HG02970 (cell line): ENCODE measurements around the gene CA4.

Source experiments
- ATAC-seq: cut with Tn5 transposase; IDR thresholded peaks from one replicate; pipeline ENCODE4 v1.9.1; 2021; ENCODE audit warnings: mild to moderate bottlenecking, moderate library complexity, moderate number of reproducible peaks; ENCODE audit not compliant: unreplicated experiment, low FRiP score

CA4 gene

DNA sequence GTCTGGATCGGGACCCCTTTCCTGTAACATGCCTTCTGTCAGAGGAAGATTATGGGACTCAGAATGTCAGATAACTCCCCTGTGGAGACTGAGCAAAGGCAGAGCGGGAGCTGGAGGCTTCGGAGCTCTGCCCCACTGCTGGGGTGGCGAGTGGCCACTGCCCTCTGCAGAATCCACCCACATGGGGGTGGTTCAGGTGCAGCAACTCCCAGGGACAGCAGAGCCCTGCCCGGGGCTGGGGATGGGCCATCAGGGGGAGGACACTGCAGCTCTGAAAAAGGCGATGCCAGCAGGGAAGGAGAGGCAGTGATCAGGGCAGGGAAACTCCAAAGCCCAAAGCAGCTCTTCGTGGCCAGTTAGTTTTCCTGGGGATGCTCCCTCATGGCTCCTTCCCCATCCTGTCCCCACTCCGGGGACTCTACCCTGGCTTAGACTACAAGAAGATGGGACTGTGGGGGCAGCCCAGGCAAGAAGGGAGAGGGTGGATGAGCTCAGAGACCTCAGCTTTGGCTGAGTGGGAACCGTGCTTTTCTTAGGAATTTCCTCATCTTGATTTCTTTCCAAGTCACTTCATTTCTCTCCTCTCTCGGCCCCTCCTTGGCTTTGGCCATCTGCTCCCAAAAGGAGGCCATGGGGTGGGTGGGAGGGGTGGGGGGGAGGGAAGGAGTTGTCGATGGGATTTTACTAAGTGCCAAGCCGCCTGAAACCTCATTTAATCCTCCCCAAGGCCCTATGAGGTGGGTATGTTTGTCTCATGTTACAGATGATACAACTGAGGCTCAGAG lies 4.0 kb downstream of the CA4 start:
- no peak for ATAC-seq

DNA sequence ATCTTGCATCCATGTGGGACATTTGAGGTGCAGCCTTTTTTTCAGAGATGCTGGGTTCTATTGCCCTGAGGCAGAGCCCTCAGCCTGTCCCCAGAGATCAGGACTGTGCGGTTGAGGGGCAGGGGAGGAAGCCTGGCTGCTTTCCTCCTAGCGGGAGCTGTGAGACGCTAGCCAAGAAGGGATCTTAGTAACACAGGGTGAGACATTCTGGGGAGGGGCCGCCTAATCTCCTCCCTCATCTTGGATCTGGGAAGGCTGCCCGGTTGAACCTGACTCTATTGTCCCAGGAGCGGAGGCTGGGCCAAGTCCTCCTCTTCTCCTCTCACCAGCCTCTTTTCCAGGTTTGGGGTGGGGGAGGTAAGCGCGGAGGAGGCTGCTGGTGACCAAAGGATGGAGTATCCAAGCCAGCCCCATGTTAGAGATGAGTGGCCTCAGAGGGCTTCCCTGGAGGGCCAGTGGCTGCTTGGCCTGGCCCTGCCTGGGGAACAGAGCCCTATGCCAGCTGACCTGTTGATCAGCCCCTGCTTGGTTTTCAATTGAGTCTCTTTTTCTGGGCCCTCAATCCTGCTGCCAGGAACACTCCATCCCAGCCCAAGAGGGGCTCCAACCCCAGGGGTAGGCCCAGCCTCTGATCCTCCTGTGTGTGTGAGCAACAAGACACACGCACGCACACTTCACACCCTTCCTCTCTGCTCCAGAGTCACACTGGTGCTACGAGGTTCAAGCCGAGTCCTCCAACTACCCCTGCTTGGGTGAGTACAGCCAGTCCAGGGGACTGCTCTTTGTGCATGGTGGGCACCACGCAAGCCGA lies 5.0 kb downstream of the CA4 start:
- ATAC-seq, result no peak

DNA sequence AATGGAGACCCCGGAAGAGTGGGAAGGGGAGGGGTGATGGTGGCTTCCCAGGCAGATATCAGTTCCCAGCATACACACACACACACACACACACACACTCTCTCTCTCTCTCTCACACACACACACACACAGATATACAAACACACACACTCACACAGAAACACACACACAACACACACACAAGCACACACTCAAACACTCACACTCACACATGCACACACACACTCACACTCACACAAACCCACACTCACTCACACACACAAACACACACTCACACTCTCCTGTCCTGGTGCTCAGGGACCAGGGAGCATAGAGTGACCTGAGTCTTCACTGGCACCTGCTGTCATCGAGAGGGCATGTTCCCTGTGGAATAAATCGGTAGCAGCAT lies 5.6 kb downstream of the CA4 start:
- no peak for ATAC-seq

DNA sequence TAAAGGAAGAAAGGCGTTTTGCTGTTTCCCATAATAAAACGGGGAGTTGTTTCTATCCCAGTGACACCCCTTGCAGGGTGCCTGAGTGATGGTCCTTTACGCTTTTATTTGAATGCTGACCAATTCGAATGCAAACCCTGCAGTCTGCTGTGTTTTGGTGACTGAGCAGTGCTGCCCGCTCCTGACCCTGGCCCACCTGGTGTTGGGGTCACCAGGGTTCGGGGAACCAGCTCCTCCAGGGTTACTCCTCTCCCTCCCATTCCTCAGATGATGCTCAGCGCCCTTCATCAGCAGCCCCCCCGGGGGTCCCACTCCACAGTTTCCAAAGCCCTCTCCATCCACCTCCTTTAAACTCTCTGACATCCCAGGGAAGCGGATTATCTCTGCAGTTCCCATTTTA lies 6.0 kb downstream of the CA4 start:
- no peak for ATAC-seq

DNA sequence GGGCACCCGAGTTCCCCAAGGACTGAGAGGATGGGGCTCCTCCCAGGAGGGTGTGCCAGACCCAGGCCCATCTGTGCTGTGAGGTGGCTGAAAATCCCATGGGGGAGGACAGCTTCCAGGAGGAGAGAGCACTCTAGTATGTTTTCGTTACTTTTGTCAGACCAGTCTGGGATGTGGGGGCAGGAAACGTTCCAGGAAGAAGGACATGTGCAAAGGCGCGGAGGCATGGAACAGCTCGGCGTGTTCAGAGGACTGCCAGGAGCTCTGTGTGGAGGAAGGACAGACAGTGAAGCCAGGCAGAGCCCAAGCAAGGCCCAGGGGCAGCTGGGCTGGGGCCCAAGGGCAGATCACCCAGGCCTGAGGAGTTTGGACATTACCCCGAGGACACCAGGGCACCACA lies 7.0 kb downstream of the CA4 start:
- ATAC-seq, result no peak

DNA sequence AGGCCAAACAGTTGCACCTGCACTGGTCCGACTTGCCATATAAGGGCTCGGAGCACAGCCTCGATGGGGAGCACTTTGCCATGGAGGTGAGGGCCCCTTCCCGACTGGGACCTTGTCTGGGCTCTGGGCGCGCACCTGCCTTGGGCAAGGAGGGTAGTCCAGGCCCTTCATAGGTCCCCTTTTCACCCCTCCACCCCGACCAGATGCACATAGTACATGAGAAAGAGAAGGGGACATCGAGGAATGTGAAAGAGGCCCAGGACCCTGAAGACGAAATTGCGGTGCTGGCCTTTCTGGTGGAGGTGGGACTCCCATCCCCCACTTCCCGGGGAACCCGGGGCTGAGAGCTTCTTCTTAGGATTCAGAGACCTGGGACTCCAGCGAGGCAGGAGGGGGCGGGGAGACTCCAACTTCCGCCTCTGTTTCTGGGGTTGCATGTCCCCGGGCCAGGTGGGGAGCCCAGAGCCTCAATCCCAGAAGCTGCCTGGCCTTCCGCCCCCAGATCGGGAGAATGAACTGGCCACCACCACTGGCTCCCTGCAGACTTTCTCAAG lies 7.8 kb downstream of the CA4 start:
- no peak for ATAC-seq

DNA sequence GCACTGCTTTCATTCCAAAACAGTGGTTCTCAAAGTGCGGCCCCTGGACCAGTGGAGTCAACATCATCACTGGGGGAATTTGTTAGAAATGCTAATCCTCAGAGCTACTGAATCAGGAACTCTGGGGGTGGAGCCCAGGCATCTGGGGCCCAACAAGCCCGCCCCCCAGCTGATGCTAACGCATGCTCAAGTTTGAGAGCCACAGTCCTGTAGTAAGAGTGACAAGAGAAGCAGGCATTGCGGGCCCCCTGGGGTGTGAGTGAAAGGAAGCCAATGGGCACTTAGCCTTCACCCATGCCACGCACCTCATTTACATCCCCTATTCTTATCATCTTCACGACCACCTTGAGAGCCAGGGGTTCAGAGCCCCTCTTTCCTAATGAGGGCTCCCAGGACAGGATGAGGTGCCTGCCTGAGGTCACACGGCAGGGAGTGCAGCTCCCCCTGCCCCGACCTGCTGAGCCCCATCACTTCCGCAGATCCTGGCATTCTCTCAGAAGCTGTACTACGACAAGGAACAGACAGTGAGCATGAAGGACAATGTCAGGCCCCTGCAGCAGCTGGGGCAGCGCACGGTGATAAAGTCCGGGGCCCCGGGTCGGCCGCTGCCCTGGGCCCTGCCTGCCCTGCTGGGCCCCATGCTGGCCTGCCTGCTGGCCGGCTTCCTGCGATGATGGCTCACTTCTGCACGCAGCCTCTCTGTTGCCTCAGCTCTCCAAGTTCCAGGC lies 9.1 kb downstream of the CA4 start:
- no peak for ATAC-seq

DNA sequence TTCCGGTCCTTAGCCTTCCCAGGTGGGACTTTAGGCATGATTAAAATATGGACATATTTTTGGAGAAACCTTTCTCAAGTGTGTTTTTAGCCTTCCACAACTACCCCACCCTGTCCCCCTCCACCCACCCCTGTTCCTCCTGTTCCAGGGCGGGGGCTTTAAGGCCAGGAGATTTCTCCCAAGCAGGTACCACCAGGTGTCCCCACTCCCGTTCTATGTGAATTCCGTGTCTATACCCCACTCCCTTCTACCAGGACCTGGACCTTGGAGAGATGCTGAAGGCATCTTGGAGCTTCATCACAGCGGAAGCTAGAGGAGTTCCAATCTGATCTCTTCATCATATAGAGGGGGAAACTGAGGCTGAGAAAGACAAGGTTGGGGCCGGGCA lies 9.7 kb downstream of the CA4 start:
- no peak for ATAC-seq

DNA sequence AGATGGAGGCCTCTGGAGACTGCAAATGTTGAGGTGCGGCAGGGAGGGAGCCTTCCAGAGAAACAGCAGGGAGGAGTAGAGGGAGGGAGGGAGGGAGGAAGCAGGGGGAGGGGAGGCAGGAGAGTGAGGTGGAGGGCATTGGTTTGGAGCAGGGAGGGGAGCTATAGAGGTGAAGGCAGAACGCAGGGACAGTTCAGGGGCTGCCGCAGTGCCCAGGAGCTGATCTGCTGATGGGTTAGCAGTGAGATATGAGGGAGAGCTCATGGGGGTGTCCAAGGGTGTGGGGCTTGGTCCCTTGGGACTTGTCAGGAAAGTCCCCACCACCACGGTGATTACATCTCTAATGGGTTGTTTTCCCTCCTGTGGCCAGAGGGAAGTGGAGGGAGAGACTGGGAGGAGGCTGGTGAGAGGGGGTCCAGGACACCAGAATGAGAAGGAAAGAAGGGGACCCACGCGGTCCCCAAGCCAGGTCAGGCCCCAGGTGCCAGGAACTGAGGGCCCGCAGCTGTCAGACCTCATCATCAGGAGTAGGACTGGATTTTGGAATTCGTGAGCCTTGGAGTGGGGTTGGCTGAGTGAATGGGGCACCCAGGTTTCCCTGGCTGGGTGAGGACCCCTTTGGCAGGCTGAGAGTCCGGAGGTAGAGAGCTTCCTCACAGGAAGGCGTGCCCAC lies 11.2 kb downstream of the CA4 start:
- ATAC-seq, result no peak

DNA sequence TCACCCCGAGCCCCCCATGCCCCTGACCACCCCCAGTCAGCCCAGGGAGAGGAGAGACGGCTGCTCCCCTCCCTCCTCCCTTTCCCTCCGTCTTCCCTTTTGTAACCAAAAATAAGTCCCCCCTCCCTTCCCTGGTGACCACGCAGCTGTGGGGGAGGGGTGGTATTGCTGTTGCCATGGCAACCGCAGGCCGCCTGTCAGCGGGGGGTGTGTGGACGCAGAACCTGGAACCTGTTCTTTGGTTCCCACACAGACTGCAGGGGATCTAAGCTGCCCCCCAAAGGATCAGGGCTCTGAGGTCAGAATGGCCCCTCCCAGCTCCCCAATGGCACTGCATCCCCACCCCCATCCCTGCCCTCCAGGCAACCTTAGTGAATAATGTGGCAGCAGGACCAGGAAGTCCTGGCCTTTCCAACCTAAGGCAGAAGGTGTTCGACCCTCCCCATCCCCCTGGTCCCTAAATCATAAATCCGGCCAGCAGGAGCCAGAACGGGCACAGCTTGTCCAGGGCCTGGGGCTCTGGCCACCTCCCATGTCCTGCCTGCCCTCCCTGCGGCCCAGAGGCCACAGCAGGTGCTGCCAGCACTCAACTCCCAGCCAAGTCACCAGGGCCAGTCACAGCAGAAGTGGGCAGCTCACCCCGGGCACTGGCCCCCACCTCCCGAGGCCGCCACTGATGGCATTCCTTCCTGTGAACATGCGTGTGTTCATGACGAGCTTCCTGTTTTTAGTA lies 12.0 kb downstream of the CA4 start:
- ATAC-seq, result no peak

DNA sequence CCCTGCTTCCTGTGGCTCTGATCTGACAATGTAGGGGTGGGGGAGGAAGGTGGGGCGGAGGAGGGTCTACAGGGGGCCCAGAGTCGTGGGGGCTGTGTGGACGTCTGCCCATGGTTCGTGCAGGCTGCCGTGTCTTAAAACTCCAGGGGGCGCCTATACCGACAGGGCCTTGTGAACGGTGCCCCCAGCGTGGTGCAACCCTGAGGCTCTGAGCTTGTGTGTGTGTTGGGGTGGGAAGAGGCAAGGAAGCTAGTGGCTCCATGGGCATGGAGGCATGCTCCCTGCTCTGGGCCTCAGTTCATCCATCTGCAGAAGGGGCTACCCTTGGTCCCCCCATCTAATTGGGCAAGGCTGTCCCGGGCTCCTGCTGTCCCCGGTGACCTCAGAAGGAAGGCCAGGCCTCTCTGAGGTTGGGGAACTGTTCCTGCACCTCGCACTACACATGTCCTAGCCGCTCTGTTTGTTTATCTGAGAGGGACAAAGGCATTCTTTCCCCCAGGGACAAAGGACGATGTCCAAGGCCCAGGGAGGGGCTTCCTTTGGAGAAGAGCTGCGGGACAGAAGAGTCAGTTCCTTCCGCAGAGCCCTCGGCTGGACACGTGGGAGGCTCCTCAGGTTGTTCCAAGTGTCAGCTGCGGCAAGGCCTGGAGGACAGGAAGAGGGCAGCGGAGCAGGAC lies 13.5 kb downstream of the CA4 start:
- ATAC-seq, result no peak

DNA sequence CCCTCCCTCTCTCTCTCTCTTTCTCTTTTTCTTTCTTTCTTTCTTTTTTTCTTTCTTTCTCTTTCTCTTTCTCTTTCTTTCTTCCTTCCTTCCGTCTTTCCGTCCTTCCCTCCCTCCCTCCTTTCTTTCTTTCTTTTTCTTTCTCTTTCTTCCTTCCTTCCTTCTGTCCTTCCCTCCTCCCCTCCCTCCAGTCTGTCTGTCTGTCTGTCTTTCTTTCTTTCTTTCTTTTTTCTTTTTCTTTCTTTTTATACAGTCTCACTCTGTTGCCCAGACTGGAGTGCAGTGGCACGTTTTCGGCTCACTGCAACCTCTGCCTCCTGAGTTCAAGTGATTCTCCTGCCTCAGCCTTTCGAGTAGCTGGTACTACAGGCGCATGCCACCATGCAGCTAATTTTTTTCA lies 14.4 kb downstream of the CA4 start:
- ATAC-seq, result no peak

DNA sequence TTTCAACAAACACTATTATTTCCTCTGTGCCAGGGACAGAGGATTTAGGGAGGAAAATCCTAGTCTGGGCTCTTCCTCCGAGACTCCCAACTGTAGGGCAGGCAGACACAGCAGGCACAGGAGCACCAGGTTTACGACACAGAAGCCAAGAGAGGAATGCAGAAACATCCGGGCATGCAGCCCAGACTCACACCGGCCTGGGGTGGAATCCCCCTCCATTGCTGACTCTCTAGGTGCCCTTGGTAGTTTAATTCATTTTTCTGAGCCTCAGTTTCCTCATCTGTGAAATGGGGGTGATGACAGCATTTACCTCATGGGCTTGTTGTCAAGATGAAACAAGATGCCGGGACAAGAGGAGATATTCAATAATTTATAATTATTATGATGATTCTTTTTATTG lies 14.9 kb downstream of the CA4 start:
- ATAC-seq, result no peak

DNA sequence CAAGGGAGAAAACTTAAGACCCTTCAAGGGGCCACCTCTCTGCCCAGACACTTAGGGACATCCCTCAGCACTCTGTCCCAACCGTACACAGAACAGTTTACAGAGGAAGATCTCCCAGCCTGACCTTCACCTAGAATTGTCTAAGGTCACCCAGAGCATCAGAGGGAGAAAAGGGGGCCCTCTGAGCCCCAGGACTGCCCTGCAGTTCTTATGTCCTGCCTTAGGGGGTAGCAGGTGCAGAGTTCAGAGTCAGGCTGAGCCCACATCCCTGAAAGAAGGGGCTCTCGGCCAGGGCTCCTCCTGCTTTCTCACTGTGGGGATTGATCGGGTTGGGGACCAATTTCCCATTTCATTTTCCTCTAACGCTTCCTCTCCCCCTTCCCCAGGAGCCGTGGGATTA lies 15.4 kb downstream of the CA4 start:
- ATAC-seq, result no peak

DNA sequence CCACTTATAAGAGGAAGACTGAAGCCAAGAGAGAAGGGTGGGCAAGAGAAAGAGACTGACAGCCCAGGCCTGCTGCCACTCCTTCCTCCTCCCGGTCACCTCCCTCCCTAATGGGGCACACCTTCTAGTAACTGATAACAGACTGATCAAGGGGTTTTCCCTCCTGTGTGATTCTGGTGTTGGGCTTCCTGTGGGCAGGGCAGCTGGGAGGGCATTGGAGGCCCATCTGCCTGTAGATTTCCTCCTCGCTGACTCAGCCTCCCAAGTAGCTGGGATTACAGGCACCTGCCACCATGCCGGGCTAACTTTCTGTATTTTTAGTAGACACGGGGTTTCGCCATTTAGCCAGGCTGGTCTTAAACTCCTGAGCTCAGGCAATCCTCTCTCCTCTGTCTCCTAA lies 16.2 kb downstream of the CA4 start:
- ATAC-seq, result no peak

DNA sequence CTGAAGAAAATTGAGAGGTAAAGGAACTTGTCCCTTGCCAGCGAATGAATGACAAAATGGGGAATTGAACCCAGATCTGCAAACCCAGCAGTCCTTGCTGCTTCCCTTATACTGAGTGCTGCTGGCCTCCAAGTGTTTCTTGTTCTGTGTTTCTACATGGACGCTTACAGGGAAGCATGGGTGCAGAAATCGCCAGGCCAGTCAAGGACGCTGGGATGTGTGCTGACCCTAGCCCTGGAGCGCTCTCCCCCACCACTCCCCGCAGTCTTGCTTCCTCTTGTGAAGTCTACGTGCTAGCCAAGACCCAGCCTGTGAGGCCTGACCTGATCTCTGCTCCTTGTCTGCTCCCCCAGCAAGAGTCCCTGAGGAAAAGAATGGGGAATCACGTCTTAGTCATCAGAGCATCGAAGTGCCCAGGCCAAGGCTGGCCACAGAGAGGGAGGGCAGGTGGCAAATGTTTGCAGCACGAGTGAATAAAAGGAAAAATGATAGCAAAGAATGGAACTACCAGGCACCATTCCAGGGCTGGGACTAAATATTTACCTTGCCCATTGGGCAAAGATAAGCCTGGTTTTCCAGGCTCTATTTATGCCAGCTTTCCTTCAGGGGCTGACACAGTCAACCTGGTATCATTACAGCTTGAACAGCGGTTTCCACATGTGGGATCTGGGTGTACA lies 17.4 kb downstream of the CA4 start:
- no peak for ATAC-seq

DNA sequence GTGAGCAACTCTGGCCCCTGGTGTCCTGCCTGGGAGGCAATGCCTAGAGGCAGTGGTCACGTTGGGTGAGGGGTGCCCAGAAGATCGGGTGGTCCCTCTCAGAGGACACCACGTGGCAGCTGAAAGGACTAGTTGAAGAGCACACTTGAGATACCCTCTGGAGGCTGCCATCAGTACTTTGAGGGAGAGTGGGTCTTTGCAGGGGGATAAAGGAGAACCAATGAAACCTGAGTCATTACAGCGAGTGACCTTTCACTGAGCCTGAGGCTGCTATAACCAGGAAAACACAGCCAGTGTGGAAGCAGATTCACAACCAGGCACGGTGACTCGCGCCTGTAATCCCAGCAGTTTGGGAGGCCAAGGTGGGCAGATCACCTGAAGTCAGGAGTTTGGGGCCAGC lies 18.9 kb downstream of the CA4 start:
- no peak for ATAC-seq

DNA sequence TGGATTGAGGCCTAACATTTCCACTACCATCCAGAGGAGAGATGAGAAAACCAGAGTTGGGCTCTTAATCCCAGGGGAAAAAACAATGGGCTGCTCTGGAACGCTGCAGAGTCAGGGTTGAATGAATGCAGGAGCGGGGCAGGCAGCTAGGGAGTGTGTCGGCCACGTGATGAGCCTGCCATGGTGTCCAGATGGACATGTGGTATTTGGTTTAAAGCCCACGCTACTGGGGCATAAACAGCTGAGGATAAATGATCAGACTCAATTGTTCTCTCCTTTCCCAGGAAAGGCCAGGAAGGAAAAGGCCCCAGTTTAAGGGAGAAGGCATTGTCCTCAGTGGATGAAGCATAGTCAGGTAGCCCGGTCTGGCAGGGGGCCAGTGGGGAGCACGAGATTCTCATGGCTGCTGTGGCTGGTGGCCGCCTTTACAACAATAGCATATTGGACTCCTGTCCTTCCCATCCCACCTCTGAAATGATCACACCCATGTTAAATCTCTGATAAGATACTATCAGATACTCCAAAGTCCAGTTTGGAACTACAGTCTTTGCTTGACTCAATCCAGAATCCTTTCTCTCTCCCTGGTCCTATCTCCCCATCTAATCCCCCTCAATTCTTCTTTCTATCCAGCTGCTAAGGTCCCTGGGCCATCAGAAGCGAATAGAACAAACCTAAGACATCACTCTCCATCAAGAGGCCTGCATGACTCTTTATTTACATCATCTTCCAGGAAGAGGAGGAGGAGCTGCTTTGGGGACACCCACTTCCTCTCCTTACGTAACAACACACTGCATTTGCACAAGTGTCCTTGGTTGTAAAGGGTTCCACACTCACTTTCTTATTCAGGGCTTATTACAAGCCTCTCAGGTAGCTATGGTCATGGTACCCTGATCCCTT lies 20.4 kb downstream of the CA4 start:
- no peak for ATAC-seq
